ENCODE measurements around the gene SREBF2. TPM values are rescaled to one million over a fixed set of nuclear protein-coding genes. Genes with fewer than 3 reads are reported as not detected.

Gene SREBF2
- polyA plus RNA-seq, 4 donors: 14.1 to 82.2 (median 48.1) TPM

DNA sequence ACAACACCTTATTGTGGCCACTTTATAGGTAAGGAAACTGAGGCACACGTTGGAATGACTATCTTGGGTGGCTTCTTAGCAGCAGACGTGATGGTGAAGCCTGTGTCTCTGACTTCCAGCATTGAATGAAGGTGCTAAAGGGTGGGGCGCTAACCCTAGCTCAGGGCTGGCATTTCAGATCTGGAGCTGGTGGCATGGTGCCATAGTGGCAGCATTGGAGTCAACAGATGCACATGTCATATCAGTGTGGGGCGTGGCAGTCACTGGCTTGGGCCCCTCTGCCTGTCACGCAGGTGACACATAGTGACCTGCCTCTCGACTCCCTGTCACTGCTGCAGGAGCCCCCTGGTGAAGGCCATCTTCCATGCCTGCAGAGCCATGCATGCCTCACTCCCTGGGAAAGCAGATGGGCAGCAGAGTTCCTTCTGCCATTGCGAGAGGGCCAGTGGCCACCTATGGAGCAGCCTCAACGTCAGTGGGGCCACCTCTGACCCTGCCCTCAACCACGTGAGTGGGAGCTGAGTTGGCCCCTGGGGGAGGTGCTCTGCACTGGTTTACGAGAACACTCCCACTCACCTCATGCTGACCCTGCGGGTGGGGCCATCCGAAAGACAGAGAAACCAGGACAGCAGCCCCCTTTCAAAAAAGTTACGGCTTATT, 67.2 kb downstream of the SREBF2 start:
- H3K36me3 ChIP-seq (ENCODE audit: control insufficient read depth in 3 of 3, insufficient read depth in 2 of 3, low read depth in 1 of 3, low read length in 3 of 3): peaks cover 15 to 96% (median 20%) of the 10 kb centered on the region in 3 donors
- DNase-seq (no peak), FAIRE-seq (no peak)
- WGBS, 3 donors: 79 to 87% (median 84%) methylated on average over 13 of the region's 13 CpGs
- no peaks in the 10 kb centered on the region for H3K4me1 ChIP-seq (ENCODE audit: control insufficient read depth in 3 of 3, insufficient read depth in 2 of 3, low read depth in 1 of 3, low read length in 2 of 3)
- no peak overlapping the region for H3K27ac ChIP-seq (ENCODE audit: low read depth in 1 of 3, low read length in 2 of 3)
- H3K4me3 ChIP-seq (ENCODE audit: low read depth in 1 of 3, low read length in 3 of 3): no peak overlapping the region
- no peaks in the 10 kb centered on the region for H3K9me3 ChIP-seq (ENCODE audit: control insufficient read depth in 2 of 2, insufficient read depth in 1 of 2, low read depth in 1 of 2, low read length in 1 of 2)
- H3K27me3 ChIP-seq (ENCODE audit: control insufficient read depth in 3 of 3, insufficient read depth in 3 of 3, low read length in 3 of 3): no peaks in the 10 kb centered on the region

DNA sequence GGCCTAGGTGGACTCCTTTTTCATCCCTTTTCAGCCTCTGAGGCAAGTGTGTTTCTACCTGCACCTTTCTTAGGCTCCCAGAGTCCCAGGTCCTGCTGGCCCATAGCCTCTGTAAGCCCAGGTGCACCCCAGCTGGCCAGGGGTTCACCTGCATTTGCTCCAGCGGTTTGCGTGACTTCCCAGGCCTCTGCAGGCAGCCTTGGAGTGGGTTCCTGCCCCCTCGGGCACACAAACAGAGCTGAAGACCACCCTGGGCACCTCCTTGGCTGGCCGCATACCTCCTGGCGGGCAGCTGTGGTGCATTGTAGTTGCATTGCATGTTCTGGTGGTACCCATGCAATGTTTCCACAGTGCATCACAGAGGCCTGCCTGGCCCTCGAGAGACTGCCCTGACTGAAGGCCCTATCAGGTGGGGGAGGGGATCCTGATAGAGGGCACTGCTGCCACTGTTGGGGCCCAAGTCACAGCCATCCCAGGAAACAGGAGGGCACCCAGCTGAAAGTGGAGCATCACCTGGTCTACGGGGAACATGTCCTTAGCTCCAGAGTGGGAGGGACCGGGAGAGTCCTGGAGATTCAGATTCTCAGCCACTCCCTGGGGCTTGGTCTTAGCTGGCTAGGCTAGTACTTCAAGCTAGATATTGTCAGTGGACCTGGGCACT, 67.9 kb downstream of the SREBF2 start:
- Histone ChIP-seq H3K36me3 (ENCODE audit: control insufficient read depth in 3 of 3, insufficient read depth in 2 of 3, low read depth in 1 of 3, low read length in 3 of 3) (peaks cover 15 to 97% (median 20%) of the 10 kb centered on the region in 3 donors), H3K27ac (ENCODE audit: low read depth in 1 of 3, low read length in 2 of 3) (no peak overlapping the region), H3K4me3 (ENCODE audit: low read depth in 1 of 3, low read length in 3 of 3) (no peak overlapping the region), H3K9me3 (ENCODE audit: control insufficient read depth in 2 of 2, insufficient read depth in 1 of 2, low read depth in 1 of 2, low read length in 1 of 2) (no peaks in the 10 kb centered on the region), H3K27me3 (ENCODE audit: control insufficient read depth in 3 of 3, insufficient read depth in 3 of 3, low read length in 3 of 3) (no peaks in the 10 kb centered on the region), H3K4me1 (ENCODE audit: control insufficient read depth in 3 of 3, insufficient read depth in 2 of 3, low read depth in 1 of 3, low read length in 2 of 3) (no peaks in the 10 kb centered on the region)
- DNase-seq (no peak), FAIRE-seq (no peak)
- 96 to 99% (median 96%) methylated on average over 6 to 8 of the region's 8 CpGs for WGBS, 3 donors

- Histone ChIP-seq H3K27me3 (ENCODE audit: control insufficient read depth in 3 of 3, insufficient read depth in 3 of 3, low read length in 3 of 3) (no peaks in the 10 kb centered on the region), H3K9me3 (ENCODE audit: control insufficient read depth in 2 of 2, insufficient read depth in 1 of 2, low read depth in 1 of 2, low read length in 1 of 2) (no peaks in the 10 kb centered on the region), H3K36me3 (ENCODE audit: control insufficient read depth in 3 of 3, insufficient read depth in 2 of 3, low read depth in 1 of 3, low read length in 3 of 3) (peaks cover 17 to 96% (median 25%) of the 10 kb centered on the region in 3 donors), H3K27ac (ENCODE audit: low read depth in 1 of 3, low read length in 2 of 3) (no peak overlapping the region), H3K4me1 (ENCODE audit: control insufficient read depth in 3 of 3, insufficient read depth in 2 of 3, low read depth in 1 of 3, low read length in 2 of 3) (no peaks in the 10 kb centered on the region), H3K4me3 (ENCODE audit: low read depth in 1 of 3, low read length in 3 of 3) (no peak overlapping the region)
- no peak for DNase-seq
- 88 to 98% (median 96%) methylated on average over 7 of the region's 7 CpGs for WGBS, 3 donors
- no peak for FAIRE-seq
Observed at GRCh38 chr22:41902016-41902415, 69.1 kb downstream of the SREBF2 start.

DNA sequence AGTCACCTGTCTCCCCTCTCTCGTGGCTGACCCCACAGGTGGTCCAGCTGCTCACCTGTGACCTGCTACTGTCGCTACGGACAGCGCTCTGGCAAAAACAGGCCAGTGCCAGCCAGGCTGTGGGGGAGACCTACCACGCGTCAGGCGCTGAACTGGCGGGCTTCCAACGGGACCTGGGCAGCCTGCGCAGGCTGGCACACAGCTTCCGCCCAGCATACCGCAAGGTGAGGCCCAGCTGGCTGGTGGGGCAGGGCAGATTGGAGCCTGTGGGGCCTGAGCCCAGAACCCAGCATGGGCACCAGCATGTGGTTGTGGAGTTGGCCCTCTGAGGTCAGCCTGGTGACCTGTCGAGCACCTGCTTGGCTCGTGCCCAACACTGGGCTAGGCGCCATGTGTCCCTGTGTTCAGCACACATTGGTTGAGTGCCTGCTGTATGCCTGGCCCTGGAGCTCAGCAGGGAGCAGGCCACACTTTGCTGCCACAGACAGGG, 70.1 kb downstream of the SREBF2 start:
- DNase-seq (no peak), FAIRE-seq (no peak)
- Histone ChIP-seq H3K27me3 (ENCODE audit: control insufficient read depth in 3 of 3, insufficient read depth in 3 of 3, low read length in 3 of 3) (peaks cover 0 to 2% (median 0%) of the 10 kb centered on the region in 3 donors), H3K36me3 (ENCODE audit: control insufficient read depth in 3 of 3, insufficient read depth in 2 of 3, low read depth in 1 of 3, low read length in 3 of 3) (peaks cover 15 to 98% (median 25%) of the 10 kb centered on the region in 3 donors), H3K9me3 (ENCODE audit: control insufficient read depth in 2 of 2, insufficient read depth in 1 of 2, low read depth in 1 of 2, low read length in 1 of 2) (no peaks in the 10 kb centered on the region), H3K4me3 (ENCODE audit: low read depth in 1 of 3, low read length in 3 of 3) (no peak overlapping the region), H3K27ac (ENCODE audit: low read depth in 1 of 3, low read length in 2 of 3) (no peak overlapping the region), H3K4me1 (ENCODE audit: control insufficient read depth in 3 of 3, insufficient read depth in 2 of 3, low read depth in 1 of 3, low read length in 2 of 3) (no peaks in the 10 kb centered on the region)
- WGBS, 3 donors: 57 to 85% (median 71%) methylated on average over 15 of the region's 15 CpGs

DNA sequence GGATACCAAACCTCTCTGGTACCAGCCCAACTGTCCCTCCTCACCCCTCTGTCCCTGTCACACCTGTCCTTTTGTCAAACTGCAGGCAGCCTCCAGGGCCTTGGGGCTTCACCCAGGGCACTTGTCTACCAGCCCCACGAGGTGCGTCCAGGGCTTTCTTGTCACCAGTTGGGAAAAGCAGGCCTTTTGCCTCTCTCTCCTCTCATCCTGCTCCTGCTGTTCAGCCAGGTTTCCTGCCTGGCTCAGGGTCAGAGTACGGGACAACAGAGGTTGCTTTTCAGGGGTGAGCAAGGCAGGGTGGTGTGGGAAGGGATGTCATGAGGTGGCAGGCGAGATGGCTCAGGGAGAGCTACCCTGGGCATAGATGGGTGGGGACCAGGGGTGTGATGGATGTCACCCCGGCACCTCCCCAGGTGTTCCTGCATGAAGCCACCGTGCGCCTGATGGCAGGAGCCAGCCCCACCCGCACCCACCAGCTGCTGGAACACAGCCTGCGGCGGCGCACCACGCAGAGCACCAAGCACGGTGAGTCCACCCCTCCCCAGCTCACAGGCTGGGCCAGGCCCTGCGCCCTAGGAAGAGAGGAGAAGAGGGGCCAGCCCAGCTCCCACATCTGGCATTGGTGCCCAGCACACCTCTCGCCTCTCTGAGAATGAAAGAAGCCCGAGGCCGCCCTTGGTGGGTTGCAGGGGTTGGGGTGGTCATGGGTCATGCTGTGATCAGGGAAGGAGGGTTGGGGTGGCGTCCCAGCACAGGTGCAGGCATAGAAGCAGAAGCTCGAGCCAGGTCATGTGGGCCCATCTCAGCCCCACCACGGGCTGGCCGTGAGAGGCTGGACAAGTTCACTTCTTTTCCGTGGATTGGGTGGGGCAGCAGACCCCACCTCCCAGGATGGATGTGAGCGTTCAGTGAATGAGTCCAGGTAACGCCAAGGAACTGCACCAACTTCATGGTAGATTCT, 71.8 kb downstream of the SREBF2 start:
- 93 to 96% (median 93%) methylated on average over 17 to 24 of the region's 24 CpGs for WGBS, 3 donors
- no peak for FAIRE-seq

GRCh38 chr22:41905411-41906202, 72.7 kb downstream of the SREBF2 start:
- Histone ChIP-seq H3K27me3 (ENCODE audit: control insufficient read depth in 3 of 3, insufficient read depth in 3 of 3, low read length in 3 of 3) (peaks cover 0 to 21% (median 3%) of the 10 kb centered on the region in 3 donors), H3K36me3 (ENCODE audit: control insufficient read depth in 3 of 3, insufficient read depth in 2 of 3, low read depth in 1 of 3, low read length in 3 of 3) (peaks cover 10 to 75% (median 14%) of the 10 kb centered on the region in 3 donors), H3K9me3 (ENCODE audit: control insufficient read depth in 2 of 2, insufficient read depth in 1 of 2, low read depth in 1 of 2, low read length in 1 of 2) (peaks cover 0 to under 1% of the 10 kb centered on the region in 2 donors), H3K27ac (ENCODE audit: low read depth in 1 of 3, low read length in 2 of 3) (no peak overlapping the region), H3K4me3 (ENCODE audit: low read depth in 1 of 3, low read length in 3 of 3) (no peak overlapping the region), H3K4me1 (ENCODE audit: control insufficient read depth in 3 of 3, insufficient read depth in 2 of 3, low read depth in 1 of 3, low read length in 2 of 3) (peaks cover 0 to 3% (median 2%) of the 10 kb centered on the region in 3 donors)
- FAIRE-seq: no peak
- WGBS, 3 donors: 93 to 94% (median 94%) methylated on average over 22 to 23 of the region's 23 CpGs
- no peak for DNase-seq

More for the DNA sequence above, 71.8 kb downstream of the SREBF2 start:
- Histone ChIP-seq H3K36me3 (ENCODE audit: control insufficient read depth in 3 of 3, insufficient read depth in 2 of 3, low read depth in 1 of 3, low read length in 3 of 3) (peaks cover 10 to 84% (median 14%) of the 10 kb centered on the region in 3 donors), H3K27ac (ENCODE audit: low read depth in 1 of 3, low read length in 2 of 3) (no peak overlapping the region), H3K27me3 (ENCODE audit: control insufficient read depth in 3 of 3, insufficient read depth in 3 of 3, low read length in 3 of 3) (peaks cover 0 to 18% (median 3%) of the 10 kb centered on the region in 3 donors), H3K4me3 (ENCODE audit: low read depth in 1 of 3, low read length in 3 of 3) (no peak overlapping the region), H3K9me3 (ENCODE audit: control insufficient read depth in 2 of 2, insufficient read depth in 1 of 2, low read depth in 1 of 2, low read length in 1 of 2) (no peaks in the 10 kb centered on the region), H3K4me1 (ENCODE audit: control insufficient read depth in 3 of 3, insufficient read depth in 2 of 3, low read depth in 1 of 3, low read length in 2 of 3) (no peaks in the 10 kb centered on the region)
- no peak for DNase-seq

- no peak for FAIRE-seq
- Histone ChIP-seq H3K4me1 (ENCODE audit: control insufficient read depth in 3 of 3, insufficient read depth in 2 of 3, low read depth in 1 of 3, low read length in 2 of 3) (peaks cover 0 to 10% (median 3%) of the 10 kb centered on the region in 3 donors), H3K9me3 (ENCODE audit: control insufficient read depth in 2 of 2, insufficient read depth in 1 of 2, low read depth in 1 of 2, low read length in 1 of 2) (peaks cover 0 to 3% of the 10 kb centered on the region in 2 donors), H3K4me3 (ENCODE audit: low read depth in 1 of 3, low read length in 3 of 3) (no peak overlapping the region), H3K36me3 (ENCODE audit: control insufficient read depth in 3 of 3, insufficient read depth in 2 of 3, low read depth in 1 of 3, low read length in 3 of 3) (peaks cover 8 to 64% (median 14%) of the 10 kb centered on the region in 3 donors), H3K27ac (ENCODE audit: low read depth in 1 of 3, low read length in 2 of 3) (no peak overlapping the region), H3K27me3 (ENCODE audit: control insufficient read depth in 3 of 3, insufficient read depth in 3 of 3, low read length in 3 of 3) (peaks cover 6 to 33% (median 10%) of the 10 kb centered on the region in 3 donors)
- no peak for DNase-seq
- WGBS, 3 donors: 86 to 93% (median 86%) methylated on average over 5 of the region's 5 CpGs
Observed at GRCh38 chr22:41906822-41907221, 73.9 kb downstream of the SREBF2 start.

Measured in small intestine (tissue), 7 donors.